HEK293T (cell line): ENCODE measurements around the gene C19orf67.
A peak's percentile ranks its signal among the peaks of the same experiment; 100 is the strongest.

ENCODE experiments used
- CTCF ChIA-PET: fragments of 350-600 bp; formaldehyde crosslinking; extraction: SDS; loops from one replicate; lab custom pipeline; 2021; ENCODE audit warnings: antibody characterized with exemption, inconsistent platforms; lab: Yijun Ruan, JAX
- POLR2A ChIA-PET: fragments of 350-600 bp; formaldehyde crosslinking; extraction: SDS; loops from one replicate; lab custom pipeline; 2020; ENCODE audit warnings: antibody characterized with exemption, inconsistent platforms; lab: Yijun Ruan, JAX
- DNase-seq: peaks from one replicate; pipeline ENCODE4 v3.0.0; 2012; ENCODE audit warnings: mixed read lengths; ENCODE audit errors: extremely low spot score
- ARNT ChIP-seq: fragments of 450-650 bp; IDR thresholded peaks from 2 replicates; pipeline ENCODE4 v1.6.1; 2017; ENCODE audit warnings: mild to moderate bottlenecking
- BHLHE40 ChIP-seq: fragments of 450-650 bp; IDR thresholded peaks from 2 replicates; pipeline ENCODE4 v1.6.1; 2016; ENCODE audit warnings: mild to moderate bottlenecking, moderate library complexity, borderline replicate concordance
- CTBP1 ChIP-seq: fragments of 450-650 bp; IDR thresholded peaks from 2 replicates; pipeline ENCODE4 v1.6.1; 2016; ENCODE audit warnings: borderline replicate concordance
- ELF4 ChIP-seq: fragments of 450-650 bp; IDR thresholded peaks from 2 replicates; pipeline ENCODE4 v1.6.1; 2017; ENCODE audit warnings: antibody characterized with exemption
- FOXA1 ChIP-seq: fragments of 450-650 bp; IDR thresholded peaks from 2 replicates; pipeline ENCODE4 v1.6.1; 2016; ENCODE audit warnings: mild to moderate bottlenecking
- FOXK2 ChIP-seq: fragments of 450-650 bp; IDR thresholded peaks from 2 replicates; pipeline ENCODE4 v1.6.1; 2016; ENCODE audit warnings: mild to moderate bottlenecking
- FOXM1 ChIP-seq: fragments of 450-650 bp; IDR thresholded peaks from 2 replicates; pipeline ENCODE4 v1.6.1; 2017; ENCODE audit warnings: mild to moderate bottlenecking, borderline replicate concordance
- HDGF ChIP-seq: fragments of 450-650 bp; IDR thresholded peaks from 2 replicates; pipeline ENCODE4 v1.6.1; 2017; ENCODE audit warnings: antibody characterized with exemption, borderline replicate concordance
- LEF1 ChIP-seq: fragments of 450-650 bp; IDR thresholded peaks from 2 replicates; pipeline ENCODE4 v1.6.1; 2017; ENCODE audit warnings: mild to moderate bottlenecking, borderline replicate concordance
- NFRKB ChIP-seq: fragments of 450-650 bp; IDR thresholded peaks from 2 replicates; pipeline ENCODE4 v1.6.1; 2016; ENCODE audit warnings: mild to moderate bottlenecking, moderate library complexity
- PKNOX1 ChIP-seq: fragments of 450-650 bp; IDR thresholded peaks from 2 replicates; pipeline ENCODE4 v1.6.1; 2016
- SP1 ChIP-seq: fragments of 450-650 bp; IDR thresholded peaks from 2 replicates; pipeline ENCODE4 v1.6.1; 2017
- SUZ12 ChIP-seq: fragments of 450-650 bp; IDR thresholded peaks from 2 replicates; pipeline ENCODE4 v1.6.1; 2016; ENCODE audit warnings: mild to moderate bottlenecking
- TARDBP ChIP-seq: fragments of 450-650 bp; IDR thresholded peaks from 2 replicates; pipeline ENCODE4 v1.6.1; 2016
- ZNF384 ChIP-seq: fragments of 450-650 bp; IDR thresholded peaks from 2 replicates; pipeline ENCODE4 v1.6.1; 2016

Gene C19orf67

GRCh38 chr19:14096272-14096992 lies 10.8 kb upstream of the C19orf67 start:
- ChIA-PET CTCF (interaction anchor here (0.9 kb wide), 1 partner anchor 19 kb away, joined by 3 read pairs; no protein-coding TSS in a partner anchor), POLR2A (interaction anchor here (0.8 kb wide), 1 partner anchor 40 kb away, joined by 3 read pairs; no protein-coding TSS in a partner anchor)
- DNase-seq, result no peak
- TF ChIP-seq FOXM1 (no peak), SUZ12 (no peak), ELF4 (no peak), HDGF (no peak), TARDBP (no peak), CTBP1 (no peak), ZNF384 (no peak), BHLHE40 (no peak), ARNT (no peak), SP1 (no peak), PKNOX1 (no peak), FOXK2 (no peak), FOXA1 (no peak), NFRKB (no peak), LEF1 (no peak)

DNA sequence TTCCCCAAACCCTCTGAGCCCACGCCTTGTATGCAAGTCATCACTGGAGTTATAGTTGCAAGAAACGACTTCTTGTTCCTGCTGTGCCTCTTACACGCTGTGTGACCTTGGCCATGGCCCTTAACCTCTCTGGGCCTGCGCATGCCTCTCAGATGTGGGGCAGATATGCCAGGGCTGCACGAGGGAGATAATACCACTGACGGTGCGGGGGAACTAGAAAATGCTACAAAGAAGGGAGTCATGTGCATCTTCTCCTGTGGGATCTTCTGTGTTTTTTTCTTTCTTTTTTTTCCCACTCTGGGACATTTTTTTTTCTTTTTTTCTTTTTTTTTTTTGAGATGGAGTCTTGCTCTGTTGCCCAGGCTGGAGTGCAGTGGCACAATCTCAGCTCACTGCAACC lies 9.3 kb upstream of the C19orf67 start:
- DNase-seq, result no peak
- TF ChIP-seq FOXK2, result no peak
- peak; percentile 38 for TF ChIP-seq ZNF384
- CTCF ChIA-PET, result no interaction called here
- POLR2A ChIA-PET, result no interaction called here

DNA sequence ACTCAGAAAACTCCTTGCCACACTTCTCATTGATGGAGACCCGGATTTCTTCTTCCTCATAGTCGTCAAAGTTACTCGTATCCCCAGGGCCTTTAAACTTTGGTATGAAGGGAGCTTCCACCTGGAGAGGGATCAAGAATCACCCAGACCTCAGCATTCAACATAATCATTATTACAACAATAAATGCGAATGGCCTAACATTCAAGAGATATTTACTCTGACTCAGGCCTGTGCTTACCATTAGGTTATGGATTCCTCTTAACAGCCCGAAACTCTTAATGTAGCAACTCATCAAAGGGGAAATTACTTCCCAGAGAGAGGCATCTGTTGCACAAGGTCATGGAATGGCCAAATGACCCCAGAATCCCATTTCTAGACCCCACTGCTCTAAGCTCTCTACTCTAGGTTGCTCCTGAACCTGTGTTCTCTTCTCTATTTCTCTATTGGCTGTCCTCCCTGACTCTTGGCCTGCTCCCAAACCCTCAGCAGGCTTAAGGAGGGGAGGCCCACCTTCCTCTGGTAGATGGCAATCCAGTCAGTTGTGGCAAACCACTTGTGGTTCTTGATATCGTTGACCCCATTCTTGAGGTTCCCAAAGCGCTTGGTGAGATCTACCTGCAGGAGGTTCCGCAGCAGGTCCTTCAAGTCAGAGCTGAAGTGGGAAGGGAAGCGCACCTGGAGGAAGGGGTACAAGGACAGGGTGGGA lies 7.7 kb upstream of the C19orf67 start:
- POLR2A ChIA-PET, result no interaction called here
- TF ChIP-seq FOXK2, result no peak
- TF ChIP-seq SUZ12, result no peak
- no peak for TF ChIP-seq ZNF384
- no peak for TF ChIP-seq ELF4
- CTCF ChIA-PET, result no interaction called here
- no peak for DNase-seq

DNA sequence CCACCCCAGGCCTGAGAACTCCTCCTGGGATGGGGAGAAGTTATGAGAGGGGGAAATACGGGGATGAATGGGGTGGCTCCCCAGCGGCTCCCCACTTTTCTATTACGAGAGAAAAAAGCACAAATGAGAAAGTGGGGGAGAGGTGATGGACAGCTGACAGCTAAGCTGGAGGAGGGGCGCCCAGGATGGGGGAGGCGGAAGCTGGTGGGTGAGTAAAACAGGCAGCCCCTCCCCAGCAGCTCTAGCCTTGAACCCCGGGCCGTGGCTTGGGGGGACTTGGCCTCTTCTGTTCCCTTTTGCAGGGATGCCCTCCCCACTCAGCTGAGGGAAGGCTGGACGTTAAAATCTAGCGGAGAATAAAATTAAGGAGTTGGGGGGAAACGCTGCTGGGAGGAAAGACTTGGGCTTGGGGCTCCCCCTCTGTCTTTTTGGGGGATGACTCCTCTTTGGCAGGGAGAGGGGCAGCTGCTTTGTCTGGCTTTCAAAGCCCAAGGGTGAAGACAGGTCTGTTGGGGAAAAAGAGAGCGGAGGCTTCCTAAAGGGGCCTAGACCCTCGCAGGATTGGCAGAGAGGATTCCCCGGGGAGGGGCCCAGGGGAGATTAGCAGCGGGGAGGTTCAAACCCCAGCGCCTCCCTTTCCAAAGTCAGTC lies 6.4 kb upstream of the C19orf67 start:
- POLR2A ChIA-PET, result no interaction called here
- CTCF ChIA-PET, result no interaction called here
- no peak for DNase-seq
- TF ChIP-seq PKNOX1, result peak; percentile 61
- no peak for TF ChIP-seq LEF1
- TF ChIP-seq FOXM1, result no peak
- TF ChIP-seq ZNF384, result no peak
- TF ChIP-seq BHLHE40, result no peak
- no peak for TF ChIP-seq SP1
- TF ChIP-seq ARNT, result no peak
- TF ChIP-seq ELF4, result no peak

DNA sequence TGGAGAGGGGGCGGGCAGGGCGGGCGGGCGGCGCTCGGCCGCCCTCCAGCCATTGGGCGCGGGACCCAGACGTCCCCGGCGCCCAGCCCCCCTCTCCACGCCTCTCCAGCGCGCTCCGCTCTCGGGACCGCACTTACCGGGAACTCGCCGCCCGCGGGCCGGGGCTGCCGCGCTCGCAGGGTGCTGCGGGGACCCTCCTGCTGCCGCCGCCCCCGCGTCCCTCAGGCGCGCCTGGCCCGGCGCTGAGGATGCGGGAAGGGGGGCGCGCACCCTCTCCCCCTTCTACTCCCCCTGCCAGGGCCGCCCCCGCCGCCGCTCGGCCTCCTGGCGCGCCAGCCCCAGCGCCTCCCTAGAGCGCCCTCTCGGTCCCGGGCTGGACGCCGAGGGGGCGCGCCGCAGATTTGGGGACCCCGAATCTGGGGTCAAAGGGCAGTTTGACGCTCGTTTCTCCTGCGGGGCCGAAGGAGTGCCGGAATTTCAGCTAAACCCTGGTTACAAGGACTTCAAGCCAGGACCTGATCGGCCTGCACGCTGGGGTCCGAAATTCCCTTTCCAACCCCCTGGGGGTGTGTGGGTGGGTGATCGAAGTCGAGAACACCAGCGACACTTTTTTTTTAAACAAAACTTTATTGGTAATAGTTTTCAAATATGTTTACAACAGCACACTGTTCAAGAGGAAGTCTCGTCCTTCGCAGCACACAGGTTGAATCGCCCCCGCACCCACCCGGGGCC lies 5.7 kb upstream of the C19orf67 start:
- ChIA-PET CTCF (no interaction called here), POLR2A (no interaction called here)
- DNase-seq, result peak; percentile 77
- 0 out of 2 replicates have a peak, but pooled peaks have one; percentile 11 for TF ChIP-seq CTBP1
- TF ChIP-seq ZNF384, result peak; percentile 99
- no peak for TF ChIP-seq PKNOX1

DNA sequence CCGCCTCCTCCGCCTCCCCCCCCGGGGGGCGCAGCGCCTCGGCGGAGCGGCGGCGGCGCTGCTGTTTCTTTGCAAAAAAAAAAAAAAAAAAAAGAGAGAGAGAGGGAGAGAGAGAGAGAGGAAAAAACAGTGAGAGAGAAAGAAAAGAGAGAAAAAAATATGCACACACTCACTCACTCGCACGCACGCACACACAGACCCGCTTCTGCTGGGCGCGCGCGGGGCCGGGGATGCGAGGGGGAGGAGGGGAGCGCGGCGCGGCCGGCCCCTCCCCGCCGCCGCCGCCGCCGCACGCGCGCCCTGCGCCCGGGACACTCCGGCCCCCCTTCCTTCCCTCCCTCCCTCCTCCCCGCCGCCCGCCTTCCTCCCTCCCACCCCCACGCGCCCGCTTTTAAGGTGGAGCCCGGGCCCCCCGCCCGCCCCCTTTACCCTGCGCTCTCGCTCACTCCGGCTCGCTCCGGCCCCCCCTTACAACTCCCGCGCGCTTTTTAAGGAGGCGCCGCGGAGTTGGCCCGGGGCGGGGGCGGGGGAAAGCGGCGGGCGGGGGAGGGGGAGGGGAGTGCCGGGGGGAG lies 5.0 kb upstream of the C19orf67 start, which contains the start of gene SAMD1:
TSS of gene SAMD1 (minus strand) at position 243 of the 572 bp plus-strand sequence.
- TF ChIP-seq TARDBP (no peak), CTBP1 (0 out of 2 replicates have a peak, but pooled peaks have one; percentile 10), FOXM1 (no peak), PKNOX1 (no peak), LEF1 (no peak), ZNF384 (peak; percentile 67), ARNT (no peak), SP1 (no peak), ELF4 (no peak)
- peak; percentile 77 for DNase-seq
- POLR2A ChIA-PET, result interaction anchor here (1.5 kb wide), 1 partner anchor 46 kb away, joined by 7 read pairs; the partner anchor contains the start of gene ASF1B
- CTCF ChIA-PET, result no interaction called here
